Adrenal gland (tissue), 12 donors: ENCODE results near the gene CHRM3. TPM values are rescaled to one million over a fixed set of nuclear protein-coding genes. Genes with fewer than 3 reads are reported as not detected.

Experiments used
- DNase-seq, 7 donors: peaks; one replicate each; pipeline ENCODE4 v3.0.0-alpha.2; 2019 to 2020
- H3K27ac ChIP-seq, 5 donors: fragments of 200-600 bp; sonication (generic) in 4 of 5; 1 replicate in 3 of 5; 2 replicates in 2 of 5; pipeline versions ENCODE4 v1.5.1 to v1.8.0; 2016 to 2020; ENCODE audit warnings: mild to moderate bottlenecking in 1 of 5
- H3K27me3 ChIP-seq: fragments of 200-600 bp; 2 replicates; pipeline ENCODE4 v1.8.0; 2021
- H3K36me3 ChIP-seq, 2 donors: fragments of 200-600 bp; replicated peaks in 1 of 2; 1 replicate in 1 of 2; 2 replicates in 1 of 2; pipeline versions ENCODE4 v1.5.1 to v1.8.0; 2018 to 2022
- H3K4me1 ChIP-seq, 2 donors: fragments of 200-600 bp; replicated peaks in 1 of 2; 1 replicate in 1 of 2; 2 replicates in 1 of 2; pipeline versions ENCODE4 v1.5.1 to v1.8.0; 2018 to 2021
- H3K4me3 ChIP-seq, 4 donors: fragments of 200-600 bp; sonication (generic) in 3 of 4; one replicate each; pipeline ENCODE4 v1.5.1; 2016 to 2018
- H3K9me3 ChIP-seq, 3 donors: fragments of 200-600 bp; sonication (generic) in 1 of 3; replicated peaks in 1 of 3; 1 replicate in 2 of 3; 2 replicates in 1 of 3; pipeline versions ENCODE4 v1.5.1 to v1.8.0; 2016 to 2021
- CTCF ChIP-seq, 6 experiments: fragments of 450-650 bp in 4 of 6; fragments of 200-600 bp in 2 of 6; sonication (generic) in 1 of 6; IDR thresholded peaks; 1 replicate in 5 of 6; 2 replicates in 1 of 6; pipeline versions ENCODE4 v1.5.1 to v1.8.0; 2016 to 2021; ENCODE audit warnings: antibody characterized with exemption in 6 of 6, mild to moderate bottlenecking in 2 of 6, moderate library complexity in 1 of 6
- POLR2A ChIP-seq, 2 donors: fragments of 450-650 bp; IDR thresholded peaks; one replicate each; pipeline ENCODE4 v1.6.1; 2017; ENCODE audit warnings: antibody characterized with exemption in 2 of 2, mild to moderate bottlenecking in 2 of 2, moderate library complexity in 1 of 2
- WGBS, 4 donors: extraction: QIAGEN DNeasy Blood & Tissue Kit in 2 of 4; methylation state at CpG; one replicate each; pipeline versions ENCODE4 v1.1.5 to v1.1.7; 2013 to 2017; 5-methylcytosine and 5-hydroxymethylcytosine counted together
- intact Hi-C, 2 donors: fragments of 100-400 bp; cut with DNase I; formaldehyde crosslinking; loops; one replicate each; pipeline versions ENCODE4 v1.14.1 to v1.15.0; 2022 to 2023
- polyA plus RNA-seq, 3 donors: library from polyadenylated mRNA; stranded (reverse); fragments of 200-250 nt in 2 of 3; fragments of 350-450 nt in 1 of 3; fragmentation: Illumina TruSeq in 1 of 3; extraction: RNeasy Lipid Tissue Mini Kit (QIAGEN cat#74804) in 1 of 3; gene quantifications; one replicate each; pipeline ENCODE4 v1.2.3, GENCODE V29; 2013 to 2014
- total RNA-seq, 9 donors: library from RNA; depleted of rRNA in 4 of 9; stranded (reverse); fragments of >200 nt in 4 of 9; fragments of 120-200 nt in 1 of 9; fragmentation: NEBNext Ultra II Directional in 1 of 9; extraction: Animal tissue kit (Norgen Biotek cat#: 25700) in 1 of 9; gene quantifications; one replicate each; pipeline versions ENCODE4 v1.1.0 to v1.2.4, GENCODE V29; 2013 to 2023
- donor health status: healthy with polysubstance abuse.
- donor health status: Bipolar disorder and iron deficiency.
- donor health status: DM: yes; HTN: yes; CAD: no.
- donor health status: DM: no; HTN: no; CAD: no.
- donor health status: DM: no; HTN: no; CAD: no.
- donor health status: DM: yes; HTN: yes; CAD: no.

Gene CHRM3
- total and polyA plus RNA-seq, 12 donors, result 0.17 to 6.2 (median 1.2) TPM

- Histone ChIP-seq H3K9me3 (no peaks in the 10 kb centered on the region), H3K36me3 (no peaks in the 10 kb centered on the region), H3K4me1 (no peaks in the 10 kb centered on the region), H3K27ac (no peak overlapping the region), H3K27me3 (no peaks in the 10 kb centered on the region), H3K4me3 (no peak overlapping the region)
- DNase-seq, result no peak
- TF ChIP-seq CTCF (IDR thresholded peaks at IDR 0.05) (no peak), POLR2A (IDR thresholded peaks at IDR 0.05) (no peak)
- WGBS, 4 donors, result 73 to 94% (median 80%) methylated on average over 1 of the region's 1 CpG
- intact Hi-C loops, result no loop called here
These were observed 45.9 kb downstream of the CHRM3 start for GRCh38 chr1:239432255-239432654.

GRCh38 chr1:239434181-239434580, 47.8 kb downstream of the CHRM3 start:
- H3K27me3 ChIP-seq, result no peaks in the 10 kb centered on the region
- H3K4me3 ChIP-seq, result no peak overlapping the region
- intact Hi-C loops, result no loop called here
- DNase-seq, result no peak
- TF ChIP-seq CTCF (IDR thresholded peaks at IDR 0.05) (no peak), POLR2A (IDR thresholded peaks at IDR 0.05) (no peak)
- H3K4me1 ChIP-seq, result no peaks in the 10 kb centered on the region
- no peak overlapping the region for H3K27ac ChIP-seq
- H3K36me3 ChIP-seq, result no peaks in the 10 kb centered on the region
- 80 to 90% (median 87%) methylated on average over 5 of the region's 5 CpGs for WGBS, 4 donors
- no peaks in the 10 kb centered on the region for H3K9me3 ChIP-seq
